Adrenal gland (tissue), 12 donors: ENCODE results near the gene TM4SF4. TPM values are rescaled to one million over a fixed set of nuclear protein-coding genes. Genes with fewer than 3 reads are reported as not detected.
A peak's percentile ranks its signal among the peaks of the same experiment; 100 is the strongest.

Experiments
- DNase-seq, 7 donors: peaks; one replicate each; pipeline ENCODE4 v3.0.0-alpha.2; 2019 to 2020
- H3K27ac ChIP-seq, 5 donors: fragments of 200-600 bp; sonication (generic) in 4 of 5; 1 replicate in 3 of 5; 2 replicates in 2 of 5; pipeline versions ENCODE4 v1.5.1 to v1.8.0; 2016 to 2020; ENCODE audit warnings: mild to moderate bottlenecking in 1 of 5
- H3K27me3 ChIP-seq: fragments of 200-600 bp; 2 replicates; pipeline ENCODE4 v1.8.0; 2021
- H3K36me3 ChIP-seq, 2 donors: fragments of 200-600 bp; replicated peaks in 1 of 2; 1 replicate in 1 of 2; 2 replicates in 1 of 2; pipeline versions ENCODE4 v1.5.1 to v1.8.0; 2018 to 2022
- H3K4me1 ChIP-seq, 2 donors: fragments of 200-600 bp; replicated peaks in 1 of 2; 1 replicate in 1 of 2; 2 replicates in 1 of 2; pipeline versions ENCODE4 v1.5.1 to v1.8.0; 2018 to 2021
- H3K4me3 ChIP-seq, 4 donors: fragments of 200-600 bp; sonication (generic) in 3 of 4; one replicate each; pipeline ENCODE4 v1.5.1; 2016 to 2018
- H3K9me3 ChIP-seq, 3 donors: fragments of 200-600 bp; sonication (generic) in 1 of 3; replicated peaks in 1 of 3; 1 replicate in 2 of 3; 2 replicates in 1 of 3; pipeline versions ENCODE4 v1.5.1 to v1.8.0; 2016 to 2021
- CTCF ChIP-seq, 6 experiments: fragments of 450-650 bp in 4 of 6; fragments of 200-600 bp in 2 of 6; sonication (generic) in 1 of 6; IDR thresholded peaks; 1 replicate in 5 of 6; 2 replicates in 1 of 6; pipeline versions ENCODE4 v1.5.1 to v1.8.0; 2016 to 2021; ENCODE audit warnings: antibody characterized with exemption in 6 of 6, mild to moderate bottlenecking in 2 of 6, moderate library complexity in 1 of 6
- POLR2A ChIP-seq, 2 donors: fragments of 450-650 bp; IDR thresholded peaks; one replicate each; pipeline ENCODE4 v1.6.1; 2017; ENCODE audit warnings: antibody characterized with exemption in 2 of 2, mild to moderate bottlenecking in 2 of 2, moderate library complexity in 1 of 2
- WGBS, 4 donors: extraction: QIAGEN DNeasy Blood & Tissue Kit in 2 of 4; methylation state at CpG; one replicate each; pipeline versions ENCODE4 v1.1.5 to v1.1.7; 2013 to 2017; 5-methylcytosine and 5-hydroxymethylcytosine counted together
- intact Hi-C, 2 donors: fragments of 100-400 bp; cut with DNase I; formaldehyde crosslinking; loops; one replicate each; pipeline versions ENCODE4 v1.14.1 to v1.15.0; 2022 to 2023
- polyA plus RNA-seq, 3 donors: library from polyadenylated mRNA; stranded (reverse); fragments of 200-250 nt in 2 of 3; fragments of 350-450 nt in 1 of 3; fragmentation: Illumina TruSeq in 1 of 3; extraction: RNeasy Lipid Tissue Mini Kit (QIAGEN cat#74804) in 1 of 3; gene quantifications; one replicate each; pipeline ENCODE4 v1.2.3, GENCODE V29; 2013 to 2014
- total RNA-seq, 9 donors: library from RNA; depleted of rRNA in 4 of 9; stranded (reverse); fragments of >200 nt in 4 of 9; fragments of 120-200 nt in 1 of 9; fragmentation: NEBNext Ultra II Directional in 1 of 9; extraction: Animal tissue kit (Norgen Biotek cat#: 25700) in 1 of 9; gene quantifications; one replicate each; pipeline versions ENCODE4 v1.1.0 to v1.2.4, GENCODE V29; 2013 to 2023
- donor health status: healthy with polysubstance abuse.
- donor health status: Bipolar disorder and iron deficiency.
- donor health status: DM: yes; HTN: yes; CAD: no.
- donor health status: DM: no; HTN: no; CAD: no.
- donor health status: DM: no; HTN: no; CAD: no.
- donor health status: DM: yes; HTN: yes; CAD: no.

Gene TM4SF4
- total and polyA plus RNA-seq, 12 donors, result 0.08 to 2.2 (median 0.96) TPM; not detected in 3

GRCh38 chr3:149490260-149490971, 15.9 kb downstream of the TM4SF4 start:
- TF ChIP-seq CTCF (IDR thresholded peaks at IDR 0.05) (no peak), POLR2A (IDR thresholded peaks at IDR 0.05) (no peak)
- no peaks in the 10 kb centered on the region for H3K4me1 ChIP-seq
- H3K9me3 ChIP-seq, result no peaks in the 10 kb centered on the region
- no peak overlapping the region for H3K4me3 ChIP-seq
- H3K27ac ChIP-seq, result no peak overlapping the region
- no peak for DNase-seq
- no peaks in the 10 kb centered on the region for H3K27me3 ChIP-seq
- intact Hi-C loops, result no loop called here
- H3K36me3 ChIP-seq, result no peaks in the 10 kb centered on the region

GRCh38 chr3:149493315-149494021, 19.0 kb downstream of the TM4SF4 start:
- WGBS, 4 donors, result 76 to 81% (median 79%) methylated on average over 8 of the region's 8 CpGs
- TF ChIP-seq POLR2A (IDR thresholded peaks at IDR 0.05) (no peak), CTCF (IDR thresholded peaks at IDR 0.05) (no peak)
- Histone ChIP-seq H3K27ac (no peak overlapping the region), H3K27me3 (peaks cover 4% of the 10 kb centered on the region), H3K9me3 (no peaks in the 10 kb centered on the region), H3K36me3 (no peaks in the 10 kb centered on the region), H3K4me1 (no peaks in the 10 kb centered on the region), H3K4me3 (no peak overlapping the region)
- DNase-seq, result no peak
- intact Hi-C loops, result no loop called here

GRCh38 chr3:149494022-149494758, 19.7 kb downstream of the TM4SF4 start:
- H3K9me3 ChIP-seq, result no peaks in the 10 kb centered on the region
- intact Hi-C loops, result no loop called here
- no peaks in the 10 kb centered on the region for H3K4me1 ChIP-seq
- WGBS, 4 donors, result 36 to 42% (median 38%) methylated on average over 10 to 11 of the region's 11 CpGs
- peaks cover 4% of the 10 kb centered on the region for H3K27me3 ChIP-seq
- DNase-seq, result peak; percentile 49 to 83 (median 66)
- TF ChIP-seq CTCF (IDR thresholded peaks at IDR 0.05) (peak; percentile 69 to 80 (median 76)), POLR2A (IDR thresholded peaks at IDR 0.05) (no peak)
- H3K36me3 ChIP-seq, result no peaks in the 10 kb centered on the region
- no peak overlapping the region for H3K27ac ChIP-seq
- no peak overlapping the region for H3K4me3 ChIP-seq
